Endothelial cell of umbilical vein (primary cell): ENCODE results near the gene MYMX.

Experiments used
- CTCF ChIP-seq, 2 donors: IDR thresholded peaks; 1 replicate in 1 of 2; 2 replicates in 1 of 2; pipeline ENCODE4 v1.5.1; 2011; ENCODE audit warnings: low read length in 2 of 2, mild to moderate bottlenecking in 2 of 2, moderate library complexity in 2 of 2, control low read depth in 1 of 2, inconsistent platforms in 1 of 2, low read depth in 1 of 2; ENCODE audit not compliant: insufficient read depth in 1 of 2; ENCODE audit errors: extremely low read depth in 1 of 2
- MAX ChIP-seq: IDR thresholded peaks from 2 replicates; pipeline ENCODE4 v1.6.1; 2011; ENCODE audit not compliant: insufficient read depth, insufficient read length
- POLR2AphosphoS5 ChIP-seq: IDR thresholded peaks from 2 replicates; pipeline ENCODE4 v1.6.1; 2012; ENCODE audit warnings: low read depth, mild to moderate bottlenecking, control low read depth, low read length, moderate library complexity; ENCODE audit not compliant: insufficient read depth

- TF ChIP-seq CTCF (IDR thresholded peaks at IDR 0.05; ENCODE audit: extremely low read depth in 1 of 2, insufficient read depth in 1 of 2, low read depth in 1 of 2, low read length in 2 of 2) (no peak), POLR2AphosphoS5 (no peak), MAX (no peak)
Measured at GRCh38 chr6:44179648-44180047, 37.1 kb upstream of the MYMX start.
